DND-41 (cell line): ENCODE measurements around the gene APOBEC3H.
A peak's percentile ranks its signal among the peaks of the same experiment; 100 is the strongest.
"Not testable (repeated sequence)": the region's sequence is repeated elsewhere in the genome, so short reads cannot be mapped to it uniquely, and the experiment has no call there.

ENCODE experiments used
- ATAC-seq: fragments of 200-7000 bp; cut with Tn5 transposase; 3 replicates; pipeline ENCODE4 v1.9.1; 2021; ENCODE audit warnings: low read depth; ENCODE audit not compliant: insufficient read depth
- DNase-seq: peaks from one replicate; pipeline ENCODE4 v3.0.0-alpha.2; 2020
- H2AFZ ChIP-seq: 2 replicates; pipeline ENCODE4 v1.6.0; 2012; ENCODE audit warnings: low read depth, low read length
- H3K27ac ChIP-seq: 2 replicates; pipeline ENCODE4 v1.5.1; 2012; ENCODE audit warnings: low read length, inconsistent platforms
- H3K27me3 ChIP-seq: fragments of 200-600 bp; sonication (generic); 2 replicates; pipeline ENCODE4 v1.6.0; 2012; ENCODE audit warnings: low read length, mild to moderate bottlenecking, inconsistent platforms; ENCODE audit not compliant: insufficient read depth, poor library complexity
- H3K36me3 ChIP-seq: 2 replicates; pipeline ENCODE4 v1.5.1; 2012; ENCODE audit warnings: low read length, inconsistent platforms; ENCODE audit not compliant: insufficient read depth
- H3K4me1 ChIP-seq: 2 replicates; pipeline ENCODE4 v1.5.1; 2012; ENCODE audit warnings: mild to moderate bottlenecking, low read length; ENCODE audit not compliant: insufficient read depth
- H3K4me2 ChIP-seq: 2 replicates; pipeline ENCODE4 v1.6.0; 2012; ENCODE audit warnings: mild to moderate bottlenecking, moderate library complexity, low read length, inconsistent platforms; ENCODE audit not compliant: insufficient read depth
- H3K4me3 ChIP-seq, 2 experiments: fragments of 200-600 bp in 1 of 2; shearing (Covaris generic) in 1 of 2; 2 replicates each; pipeline ENCODE4 v1.5.1; 2012 to 2016; ENCODE audit warnings: inconsistent platforms in 2 of 2, low read length in 2 of 2, mild to moderate bottlenecking in 2 of 2, low read depth in 1 of 2, moderate library complexity in 1 of 2
- H3K79me2 ChIP-seq: 2 replicates; pipeline ENCODE4 v1.6.0; 2012; ENCODE audit warnings: low read length, inconsistent platforms; ENCODE audit not compliant: insufficient read depth
- H3K9ac ChIP-seq: 2 replicates; pipeline ENCODE4 v1.6.0; 2012; ENCODE audit warnings: low read depth, mild to moderate bottlenecking, inconsistent platforms, low read length, moderate library complexity
- H3K9me3 ChIP-seq: 2 replicates; pipeline ENCODE4 v1.5.1; 2012; ENCODE audit warnings: low read length, moderate library complexity, mild to moderate bottlenecking, inconsistent platforms; ENCODE audit not compliant: insufficient read depth, severe bottlenecking
- H4K20me1 ChIP-seq: 2 replicates; pipeline ENCODE4 v1.6.0; 2012; ENCODE audit warnings: low read length; ENCODE audit not compliant: insufficient read depth
- EZH2 ChIP-seq: IDR thresholded peaks from 3 replicates; pipeline ENCODE4 v1.6.1; 2012; ENCODE audit warnings: borderline replicate concordance, low read depth, mild to moderate bottlenecking, moderate library complexity, low read length, inconsistent platforms; ENCODE audit not compliant: severe bottlenecking
- TF ChIP-seq, protein P1 (sequence below): IDR thresholded peaks from 2 replicates; pipeline ENCODE4 v1.5.1; 2012; ENCODE audit warnings: borderline replicate concordance, low read length, moderate library complexity, mild to moderate bottlenecking; ENCODE audit not compliant: poor library complexity, severe bottlenecking; ENCODE audit errors: extremely low read depth

The APOBEC3H gene

DNA sequence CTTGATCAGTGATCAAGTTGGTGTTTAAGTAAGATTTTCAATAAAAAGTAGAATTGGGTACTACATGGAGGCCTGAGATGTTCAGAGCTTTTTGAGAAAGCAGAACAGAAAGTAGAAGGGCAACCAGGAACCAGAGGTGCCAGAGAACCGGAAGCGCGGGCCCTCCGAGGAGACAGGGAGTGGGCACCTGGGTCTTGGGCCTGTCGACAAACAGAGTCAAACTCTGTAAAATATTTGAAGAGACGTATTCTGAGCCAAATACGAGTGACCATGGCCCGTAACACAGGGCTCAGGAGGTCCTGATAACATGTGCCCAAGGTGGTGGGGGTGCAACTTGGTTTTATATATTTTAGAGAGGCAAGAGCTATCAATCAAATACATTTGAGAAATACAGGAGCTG, 33.1 kb upstream of the APOBEC3H start:
- H3K79me2 ChIP-seq, ATAC-seq, H3K9me3 ChIP-seq, H3K27ac ChIP-seq, DNase-seq, H3K4me2 ChIP-seq, H3K36me3 ChIP-seq, H3K4me1 ChIP-seq, H3K9ac ChIP-seq, H2AFZ ChIP-seq, H4K20me1 ChIP-seq, H3K27me3 ChIP-seq, H3K4me3 ChIP-seq: not testable (repeated sequence)

DNA sequence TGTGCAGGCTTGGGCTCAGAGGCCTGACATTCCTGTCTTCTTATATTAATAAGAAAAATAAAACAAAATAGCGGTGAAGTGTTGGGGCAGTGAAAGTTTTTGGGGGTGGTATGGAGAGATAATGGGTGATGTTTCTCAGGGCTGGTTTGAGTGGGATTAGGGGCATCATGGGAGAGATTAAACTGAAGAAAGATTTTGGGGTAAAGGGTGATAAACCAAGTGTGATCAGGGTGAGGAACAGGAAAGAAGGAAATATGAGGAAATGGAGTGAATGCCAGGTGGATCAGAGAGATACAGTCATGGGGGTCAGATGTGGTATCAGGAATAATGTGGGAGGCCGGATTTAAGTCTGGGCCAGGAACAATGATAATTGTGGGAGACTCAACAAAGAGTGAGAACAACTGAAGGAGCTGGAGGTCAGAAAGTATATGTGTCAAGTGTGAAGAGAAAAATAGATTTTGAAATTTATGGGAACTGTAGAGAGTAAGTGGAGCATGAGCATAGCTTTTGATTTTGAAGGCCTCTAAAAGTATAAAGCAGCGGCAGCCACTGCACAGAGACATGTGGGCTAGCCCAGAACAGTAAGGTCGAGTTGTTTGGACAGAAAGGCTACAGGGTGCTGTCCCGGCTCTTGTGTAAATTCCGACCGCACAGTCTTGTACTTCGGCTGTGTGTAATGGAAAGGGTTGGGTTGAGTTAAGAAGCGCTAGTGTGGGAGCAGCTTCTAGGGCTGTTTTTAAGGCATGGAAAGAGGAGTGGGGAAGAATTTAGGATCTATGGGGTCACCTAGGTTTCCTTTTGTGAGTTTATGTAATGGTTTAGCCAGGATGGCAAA, 30.4 kb upstream of the APOBEC3H start:
- H2AFZ ChIP-seq, DNase-seq, H3K4me2 ChIP-seq, H3K36me3 ChIP-seq, H3K4me3 ChIP-seq, H3K79me2 ChIP-seq, H4K20me1 ChIP-seq, H3K4me1 ChIP-seq, H3K9me3 ChIP-seq, H3K9ac ChIP-seq, H3K27ac ChIP-seq, H3K27me3 ChIP-seq: not testable (repeated sequence)
- ATAC-seq = peak; percentile 42; the same call in 1 of the 3 replicates

DNA sequence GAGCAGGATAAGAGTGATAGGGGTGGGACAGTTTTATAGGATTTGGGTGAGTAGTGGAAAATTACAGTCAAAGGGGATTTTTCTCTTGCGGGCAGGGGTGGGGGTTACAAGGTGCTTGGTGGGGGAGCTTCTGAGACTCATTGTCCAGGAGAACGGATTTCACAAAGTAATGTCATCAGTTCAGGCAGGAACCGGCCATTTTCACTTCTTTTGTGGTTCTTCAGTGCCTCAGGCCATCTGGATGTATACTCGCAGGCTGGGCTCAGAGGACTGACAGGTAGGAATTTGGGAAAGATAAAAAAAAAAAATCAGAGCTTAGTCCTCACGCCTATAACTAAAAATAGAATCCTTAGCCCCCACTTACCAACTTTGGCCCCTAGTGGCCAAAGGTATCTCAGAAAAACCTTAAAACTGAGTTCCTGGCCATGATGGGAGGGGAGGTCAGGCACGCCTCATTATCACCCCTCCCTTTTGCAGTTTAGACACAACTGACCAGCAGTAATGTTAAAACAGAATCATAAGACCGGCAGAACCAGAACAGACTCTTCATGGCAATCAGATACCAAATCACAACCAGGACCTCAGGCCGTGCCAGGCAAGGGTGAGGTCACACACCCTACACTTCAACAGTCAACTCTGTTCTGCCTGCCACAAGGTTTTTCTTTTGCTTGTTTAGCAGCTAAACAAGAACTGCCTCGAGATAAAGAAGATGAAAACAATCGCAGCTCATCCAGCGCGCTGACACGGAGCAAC, 28.8 kb upstream of the APOBEC3H start:
- H3K36me3 ChIP-seq = no peaks in the 10 kb centered on the region
- H3K4me3 ChIP-seq = no peak overlapping the region
- H2AFZ ChIP-seq = no peak overlapping the region
- TF ChIP-seq, protein P1, sequence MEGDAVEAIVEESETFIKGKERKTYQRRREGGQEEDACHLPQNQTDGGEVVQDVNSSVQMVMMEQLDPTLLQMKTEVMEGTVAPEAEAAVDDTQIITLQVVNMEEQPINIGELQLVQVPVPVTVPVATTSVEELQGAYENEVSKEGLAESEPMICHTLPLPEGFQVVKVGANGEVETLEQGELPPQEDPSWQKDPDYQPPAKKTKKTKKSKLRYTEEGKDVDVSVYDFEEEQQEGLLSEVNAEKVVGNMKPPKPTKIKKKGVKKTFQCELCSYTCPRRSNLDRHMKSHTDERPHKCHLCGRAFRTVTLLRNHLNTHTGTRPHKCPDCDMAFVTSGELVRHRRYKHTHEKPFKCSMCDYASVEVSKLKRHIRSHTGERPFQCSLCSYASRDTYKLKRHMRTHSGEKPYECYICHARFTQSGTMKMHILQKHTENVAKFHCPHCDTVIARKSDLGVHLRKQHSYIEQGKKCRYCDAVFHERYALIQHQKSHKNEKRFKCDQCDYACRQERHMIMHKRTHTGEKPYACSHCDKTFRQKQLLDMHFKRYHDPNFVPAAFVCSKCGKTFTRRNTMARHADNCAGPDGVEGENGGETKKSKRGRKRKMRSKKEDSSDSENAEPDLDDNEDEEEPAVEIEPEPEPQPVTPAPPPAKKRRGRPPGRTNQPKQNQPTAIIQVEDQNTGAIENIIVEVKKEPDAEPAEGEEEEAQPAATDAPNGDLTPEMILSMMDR = no peak
- TF ChIP-seq EZH2 = no peak
- no peaks in the 10 kb centered on the region for H3K9me3 ChIP-seq
- no peaks in the 10 kb centered on the region for H3K79me2 ChIP-seq
- H3K9ac ChIP-seq = no peak overlapping the region
- H3K4me2 ChIP-seq = no peak overlapping the region
- peaks cover 6% of the 10 kb centered on the region; the same call in 1 of the 2 replicates for H3K4me1 ChIP-seq
- no peak for DNase-seq
- ATAC-seq = no peak
- H3K27me3 ChIP-seq = no peaks in the 10 kb centered on the region
- H3K27ac ChIP-seq = no peak overlapping the region
- H4K20me1 ChIP-seq = no peaks in the 10 kb centered on the region

DNA sequence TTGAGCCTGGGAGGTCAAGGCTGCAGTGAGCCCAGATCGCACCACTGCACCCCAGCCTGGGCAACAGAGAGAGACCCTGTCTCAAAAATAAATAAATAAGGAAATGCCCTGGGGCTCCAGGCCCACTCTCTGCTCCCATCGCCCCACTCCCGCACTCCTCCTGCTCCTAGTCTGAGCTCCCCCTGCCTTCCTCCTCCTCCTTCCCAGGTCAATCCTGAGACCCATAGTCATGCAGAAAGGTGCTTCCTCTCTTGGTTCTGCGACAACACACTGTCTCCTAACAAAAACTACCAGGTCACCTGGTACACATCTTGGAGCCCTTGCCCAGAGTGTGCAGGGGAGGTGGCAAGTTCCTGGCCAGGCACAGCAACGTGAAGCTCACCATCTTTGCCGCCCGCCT, 26.9 kb upstream of the APOBEC3H start:
- no peak for ATAC-seq
- H3K4me3 ChIP-seq = no peak overlapping the region
- H3K4me2 ChIP-seq = no peak overlapping the region
- no peaks in the 10 kb centered on the region for H3K27me3 ChIP-seq
- no peak overlapping the region for H3K27ac ChIP-seq
- no peaks in the 10 kb centered on the region for H3K79me2 ChIP-seq
- H3K4me1 ChIP-seq = peaks cover 6% of the 10 kb centered on the region; the same call in 1 of the 2 replicates
- H3K36me3 ChIP-seq = no peaks in the 10 kb centered on the region
- H4K20me1 ChIP-seq = no peaks in the 10 kb centered on the region
- H2AFZ ChIP-seq = no peak overlapping the region
- H3K9ac ChIP-seq = no peak overlapping the region
- H3K9me3 ChIP-seq = no peaks in the 10 kb centered on the region
- TF ChIP-seq, protein P1 = no peak
- TF ChIP-seq EZH2 = no peak
- DNase-seq = no peak

DNA sequence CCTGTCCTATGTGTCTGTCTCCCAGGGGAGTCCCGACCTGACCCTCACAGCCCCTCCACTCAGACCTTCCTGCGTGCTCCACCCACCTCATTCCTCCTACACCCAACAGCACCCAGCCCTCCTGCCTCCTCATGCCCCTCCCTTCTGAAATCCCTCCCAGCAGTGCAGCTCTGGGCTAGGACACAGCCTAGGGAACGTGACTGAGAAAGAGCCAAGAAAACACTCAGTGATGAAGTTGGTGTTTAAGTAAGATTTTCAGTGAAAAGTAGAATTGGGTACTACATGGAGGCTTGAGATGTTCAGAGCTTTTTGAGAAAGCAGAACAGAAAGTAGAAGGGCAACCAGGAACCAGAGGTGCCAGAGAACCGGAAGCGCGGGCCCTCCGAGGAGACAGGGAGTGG, 24.5 kb upstream of the APOBEC3H start:
- H4K20me1 ChIP-seq, H3K4me2 ChIP-seq, H3K79me2 ChIP-seq, H3K9me3 ChIP-seq, H3K27ac ChIP-seq, H3K36me3 ChIP-seq, H3K9ac ChIP-seq, H2AFZ ChIP-seq, ATAC-seq, H3K4me1 ChIP-seq, DNase-seq, H3K4me3 ChIP-seq, H3K27me3 ChIP-seq: not testable (repeated sequence)
